Measurements from ENCODE around the gene HS3ST4. TPM values are rescaled to one million over a fixed set of nuclear protein-coding genes. Genes with fewer than 3 reads are reported as not detected.

The HS3ST4 gene
- total RNA-seq, 1 donor = not detected

DNA sequence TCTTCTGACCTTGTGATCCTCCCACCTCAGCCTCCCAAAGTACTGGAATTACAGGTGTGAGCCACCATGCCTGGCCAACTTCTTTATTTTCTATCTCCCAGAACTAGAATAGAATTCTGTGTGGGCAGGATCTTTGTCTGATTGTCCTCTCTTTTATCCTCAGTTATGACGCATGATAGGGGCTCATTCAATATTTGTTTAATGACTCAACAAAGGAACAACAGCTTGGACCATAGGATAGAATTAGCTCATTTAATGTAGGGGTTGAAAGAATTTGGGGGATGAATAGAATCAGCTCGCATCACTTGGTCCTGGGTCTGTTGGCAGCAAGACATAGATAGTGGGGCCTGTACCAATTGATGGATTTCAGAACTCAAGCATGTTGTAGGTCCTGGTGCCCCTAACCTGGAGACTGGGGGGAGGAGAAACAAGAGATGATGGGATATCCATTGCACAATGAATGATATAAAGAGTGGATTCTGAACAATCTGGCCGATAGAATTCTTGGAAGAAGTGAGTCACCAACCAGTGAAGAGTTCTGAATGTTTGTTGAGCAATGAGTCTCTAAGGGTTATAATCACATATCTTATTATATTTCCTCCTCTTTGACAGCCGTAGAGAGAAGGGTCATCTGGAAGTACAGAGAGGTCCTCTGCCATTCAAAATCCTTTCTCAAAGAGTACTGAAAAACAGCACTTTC, 250.2 kb downstream of the HS3ST4 start:
- Histone ChIP-seq H3K36me3 (ENCODE audit: insufficient read depth, low read length) (no peaks in the 10 kb centered on the region), H4K20me1 (ENCODE audit: insufficient read depth, low read length) (no peaks in the 10 kb centered on the region), H3K4me3 (ENCODE audit: insufficient read depth, low read length) (no peak overlapping the region), H3K27ac (ENCODE audit: low read depth, low read length) (no peak overlapping the region), H3K4me1 (ENCODE audit: insufficient read depth, low read length) (no peaks in the 10 kb centered on the region), H3K9me3 (ENCODE audit: low read depth, low read length) (no peaks in the 10 kb centered on the region), H3K79me2 (ENCODE audit: insufficient read depth, low read length) (no peaks in the 10 kb centered on the region), H3K27me3 (ENCODE audit: insufficient read depth, low read length) (no peaks in the 10 kb centered on the region), H2AFZ (ENCODE audit: low read length) (no peak overlapping the region), H3K4me2 (ENCODE audit: insufficient read depth, low read length) (no peak overlapping the region)
- no peak for DNase-seq (ENCODE audit: insufficient read length, low spot score, missing footprints)
- TF ChIP-seq, protein P1, sequence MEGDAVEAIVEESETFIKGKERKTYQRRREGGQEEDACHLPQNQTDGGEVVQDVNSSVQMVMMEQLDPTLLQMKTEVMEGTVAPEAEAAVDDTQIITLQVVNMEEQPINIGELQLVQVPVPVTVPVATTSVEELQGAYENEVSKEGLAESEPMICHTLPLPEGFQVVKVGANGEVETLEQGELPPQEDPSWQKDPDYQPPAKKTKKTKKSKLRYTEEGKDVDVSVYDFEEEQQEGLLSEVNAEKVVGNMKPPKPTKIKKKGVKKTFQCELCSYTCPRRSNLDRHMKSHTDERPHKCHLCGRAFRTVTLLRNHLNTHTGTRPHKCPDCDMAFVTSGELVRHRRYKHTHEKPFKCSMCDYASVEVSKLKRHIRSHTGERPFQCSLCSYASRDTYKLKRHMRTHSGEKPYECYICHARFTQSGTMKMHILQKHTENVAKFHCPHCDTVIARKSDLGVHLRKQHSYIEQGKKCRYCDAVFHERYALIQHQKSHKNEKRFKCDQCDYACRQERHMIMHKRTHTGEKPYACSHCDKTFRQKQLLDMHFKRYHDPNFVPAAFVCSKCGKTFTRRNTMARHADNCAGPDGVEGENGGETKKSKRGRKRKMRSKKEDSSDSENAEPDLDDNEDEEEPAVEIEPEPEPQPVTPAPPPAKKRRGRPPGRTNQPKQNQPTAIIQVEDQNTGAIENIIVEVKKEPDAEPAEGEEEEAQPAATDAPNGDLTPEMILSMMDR (IDR thresholded peaks at IDR 0.05; ENCODE audit: extremely low read depth, low read depth, low read length) = no peak

DNA sequence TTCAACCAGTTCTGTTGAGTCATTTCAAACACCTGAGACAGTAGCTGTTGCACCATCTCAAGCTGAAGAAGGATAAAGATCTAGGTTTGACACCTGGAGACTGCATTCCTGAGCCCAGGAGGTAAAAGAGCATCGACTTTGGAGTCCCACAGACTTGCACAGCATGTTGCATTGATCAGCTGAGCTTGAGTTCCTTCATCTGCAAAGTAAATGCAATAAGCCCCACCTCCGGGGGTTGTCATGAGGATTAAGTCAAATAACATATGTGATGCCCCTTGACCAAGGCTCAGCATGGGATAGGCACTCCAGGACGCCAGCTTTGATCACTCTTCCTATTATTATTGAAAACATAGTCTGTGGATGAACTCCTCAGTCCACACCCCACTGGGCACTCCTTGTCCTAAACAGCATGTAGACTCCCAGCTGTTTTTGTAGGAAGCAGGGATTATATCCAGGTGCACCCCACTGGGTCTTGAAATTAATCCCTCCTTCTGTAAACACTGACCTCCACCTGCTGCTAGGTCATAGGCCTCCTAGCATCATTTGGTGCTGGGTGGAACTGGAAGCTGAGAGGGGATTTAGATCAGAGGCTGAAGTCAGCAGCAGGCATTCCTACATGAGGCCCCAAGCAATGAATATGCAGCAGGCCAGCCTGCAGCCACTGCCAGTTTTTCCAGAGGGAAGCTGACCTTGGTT, 259.0 kb downstream of the HS3ST4 start:
- Histone ChIP-seq H3K27ac (ENCODE audit: low read depth, low read length) (no peak overlapping the region), H3K79me2 (ENCODE audit: insufficient read depth, low read length) (no peaks in the 10 kb centered on the region), H3K27me3 (ENCODE audit: insufficient read depth, low read length) (no peaks in the 10 kb centered on the region), H3K36me3 (ENCODE audit: insufficient read depth, low read length) (no peaks in the 10 kb centered on the region), H3K4me2 (ENCODE audit: insufficient read depth, low read length) (no peak overlapping the region), H4K20me1 (ENCODE audit: insufficient read depth, low read length) (no peaks in the 10 kb centered on the region), H2AFZ (ENCODE audit: low read length) (no peak overlapping the region), H3K9me3 (ENCODE audit: low read depth, low read length) (peaks cover 2% of the 10 kb centered on the region), H3K4me1 (ENCODE audit: insufficient read depth, low read length) (no peaks in the 10 kb centered on the region), H3K4me3 (ENCODE audit: insufficient read depth, low read length) (no peak overlapping the region)
- DNase-seq (ENCODE audit: insufficient read length, low spot score, missing footprints) = no peak
- TF ChIP-seq, protein P1 (IDR thresholded peaks at IDR 0.05; ENCODE audit: extremely low read depth, low read depth, low read length) = no peak

DNA sequence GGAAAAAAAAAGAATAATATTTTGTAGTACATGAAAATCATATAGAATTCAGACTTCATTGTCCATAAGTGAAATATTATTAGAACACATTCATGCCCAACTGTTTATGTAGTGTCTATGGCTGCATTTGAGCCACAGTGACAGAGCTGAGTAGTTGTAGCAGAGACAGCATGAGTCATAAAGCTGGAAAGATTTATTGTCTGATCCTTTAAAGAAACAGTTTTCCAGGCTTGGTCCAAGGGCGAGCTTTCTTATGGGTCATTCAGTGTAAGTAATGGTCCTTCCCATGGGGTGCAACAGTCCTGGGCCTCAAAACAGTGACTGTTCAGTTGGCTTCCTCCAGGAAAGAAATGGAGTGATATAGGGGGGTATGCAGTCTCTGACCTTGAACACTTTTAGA, 260.2 kb downstream of the HS3ST4 start:
- no peaks in the 10 kb centered on the region for H4K20me1 ChIP-seq (ENCODE audit: insufficient read depth, low read length)
- H3K27me3 ChIP-seq (ENCODE audit: insufficient read depth, low read length) = no peaks in the 10 kb centered on the region
- no peak for DNase-seq (ENCODE audit: insufficient read length, low spot score, missing footprints)
- no peak overlapping the region for H2AFZ ChIP-seq (ENCODE audit: low read length)
- H3K4me2 ChIP-seq (ENCODE audit: insufficient read depth, low read length) = no peak overlapping the region
- no peaks in the 10 kb centered on the region for H3K36me3 ChIP-seq (ENCODE audit: insufficient read depth, low read length)
- peaks cover 2% of the 10 kb centered on the region for H3K9me3 ChIP-seq (ENCODE audit: low read depth, low read length)
- no peaks in the 10 kb centered on the region for H3K4me1 ChIP-seq (ENCODE audit: insufficient read depth, low read length)
- no peak overlapping the region for H3K27ac ChIP-seq (ENCODE audit: low read depth, low read length)
- H3K4me3 ChIP-seq (ENCODE audit: insufficient read depth, low read length) = no peak overlapping the region
- TF ChIP-seq, protein P1 (IDR thresholded peaks at IDR 0.05; ENCODE audit: extremely low read depth, low read depth, low read length) = no peak
- no peaks in the 10 kb centered on the region for H3K79me2 ChIP-seq (ENCODE audit: insufficient read depth, low read length)

DNA sequence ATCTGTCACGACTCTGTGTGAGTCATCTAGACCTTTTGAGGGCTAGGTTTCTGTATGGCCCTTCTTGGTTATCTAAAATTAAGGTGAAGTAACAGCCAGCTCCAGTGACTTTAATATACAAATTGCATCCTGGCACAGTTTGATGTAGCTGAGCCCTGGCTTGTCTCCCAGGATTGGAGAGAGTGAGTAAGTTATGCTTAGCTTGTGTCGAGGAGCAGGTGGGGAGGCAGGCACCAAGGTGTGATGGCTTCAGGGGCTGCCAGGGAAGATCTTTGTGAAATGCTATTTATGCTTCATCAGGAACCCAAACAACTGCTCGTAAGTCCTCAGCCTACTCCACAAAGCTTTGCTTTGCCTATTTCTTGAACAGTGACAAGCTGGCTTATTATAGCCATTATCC, 261.2 kb downstream of the HS3ST4 start:
- no peaks in the 10 kb centered on the region for H3K4me1 ChIP-seq (ENCODE audit: insufficient read depth, low read length)
- no peaks in the 10 kb centered on the region for H4K20me1 ChIP-seq (ENCODE audit: insufficient read depth, low read length)
- H3K9me3 ChIP-seq (ENCODE audit: low read depth, low read length) = peaks cover 2% of the 10 kb centered on the region
- TF ChIP-seq, protein P1 (IDR thresholded peaks at IDR 0.05; ENCODE audit: extremely low read depth, low read depth, low read length) = no peak
- H3K4me3 ChIP-seq (ENCODE audit: insufficient read depth, low read length) = no peak overlapping the region
- no peaks in the 10 kb centered on the region for H3K36me3 ChIP-seq (ENCODE audit: insufficient read depth, low read length)
- DNase-seq (ENCODE audit: insufficient read length, low spot score, missing footprints) = no peak
- no peaks in the 10 kb centered on the region for H3K27me3 ChIP-seq (ENCODE audit: insufficient read depth, low read length)
- H2AFZ ChIP-seq (ENCODE audit: low read length) = no peak overlapping the region
- no peaks in the 10 kb centered on the region for H3K79me2 ChIP-seq (ENCODE audit: insufficient read depth, low read length)
- no peak overlapping the region for H3K27ac ChIP-seq (ENCODE audit: low read depth, low read length)
- no peak overlapping the region for H3K4me2 ChIP-seq (ENCODE audit: insufficient read depth, low read length)

Measured in osteoblast (primary cell).